ENCODE results near the gene COL9A3.

- TF ChIP-seq CTCF (IDR thresholded peaks at IDR 0.05), result no peak
- TF ChIP-seq POLR2A (IDR thresholded peaks at IDR 0.05), result no peak
These were observed 27.3 kb downstream of the COL9A3 start for GRCh38 chr20:62844182-62844581.
